ENCODE data around the gene ERN1. TPM values are rescaled to one million over a fixed set of nuclear protein-coding genes. Genes with fewer than 3 reads are reported as not detected.
"Not testable (repeated sequence)": the region's sequence is repeated elsewhere in the genome, so short reads cannot be mapped to it uniquely, and the experiment has no call there.

ERN1 gene
- total RNA-seq, 1 experiment from 2014 or later, result 13.5 TPM

GRCh38 chr17:64024215-64024654, 105.7 kb downstream of the ERN1 start:
- TF ChIP-seq CTCF (conservative IDR thresholded peaks at IDR 0.05; ENCODE audit: low read depth, low read length), result no peak
- TF ChIP-seq EZH2 (IDR thresholded peaks at IDR 0.05; ENCODE audit: low read length, unreplicated experiment), result no peak
- no peak for TF ChIP-seq EZH2phosphoT487 (IDR thresholded peaks at IDR 0.05; ENCODE audit: borderline replicate concordance, low read length)
- BruUV-seq (replicated peaks), result no TSS peak
- ATAC-seq, result no peak
- no peaks in the 10 kb centered on the region for H3K36me3 ChIP-seq (ENCODE audit: low read depth, low read length)
- H3K27ac ChIP-seq (ENCODE audit: low read length), result no peak overlapping the region
- no peaks in the 10 kb centered on the region for H3K79me2 ChIP-seq (ENCODE audit: low read length)
- H3K9me2 ChIP-seq (replicated peaks; ENCODE audit: low read length), result no peaks in the 10 kb centered on the region
- no peak overlapping the region for H2AFZ ChIP-seq (ENCODE audit: low read length)
- H3K27me3 ChIP-seq (ENCODE audit: low read length), result no peaks in the 10 kb centered on the region
- H3K4me2 ChIP-seq (ENCODE audit: low read length), result no peak overlapping the region
- no peak overlapping the region for H3K9ac ChIP-seq (ENCODE audit: low read length)
- no peak overlapping the region for H3K4me3 ChIP-seq (ENCODE audit: low read length)
- CTCF ChIA-PET, result no interaction called here
- POLR2A ChIA-PET (ENCODE audit: unreplicated experiment), result no interaction called here
- H3K9me3 ChIP-seq (ENCODE audit: low read length), result no peaks in the 10 kb centered on the region
- H4K20me1 ChIP-seq (ENCODE audit: low read length), result no peaks in the 10 kb centered on the region
- no peak for DNase-seq
- H3F3A ChIP-seq (ENCODE audit: low read length, unreplicated experiment), result no peaks in the 10 kb centered on the region
- H3K4me1 ChIP-seq (ENCODE audit: insufficient read depth, low read length), result peaks cover 4% of the 10 kb centered on the region; the same call in 1 of the 2 replicates
- intact Hi-C loops (cut with micrococcal nuclease), result no loop called here

GRCh38 chr17:64022611-64023063, 107.3 kb downstream of the ERN1 start:
- Histone ChIP-seq H3K36me3 (ENCODE audit: low read depth, low read length) (no peaks in the 10 kb centered on the region), H3K4me1 (ENCODE audit: insufficient read depth, low read length) (peaks cover 4% of the 10 kb centered on the region; the same call in 1 of the 2 replicates), H3F3A (ENCODE audit: low read length, unreplicated experiment) (no peaks in the 10 kb centered on the region), H3K4me3 (ENCODE audit: low read length) (no peak overlapping the region), H3K4me2 (ENCODE audit: low read length) (no peak overlapping the region), H3K9ac (ENCODE audit: low read length) (no peak overlapping the region), H2AFZ (ENCODE audit: low read length) (no peak overlapping the region), H3K27me3 (ENCODE audit: low read length) (no peaks in the 10 kb centered on the region), H3K9me3 (ENCODE audit: low read length) (no peaks in the 10 kb centered on the region), H3K27ac (ENCODE audit: low read length) (no peak overlapping the region), H3K9me2 (replicated peaks; ENCODE audit: low read length) (no peaks in the 10 kb centered on the region), H4K20me1 (ENCODE audit: low read length) (no peaks in the 10 kb centered on the region), H3K79me2 (ENCODE audit: low read length) (no peaks in the 10 kb centered on the region)
- no TSS peak for BruUV-seq (replicated peaks)
- ChIA-PET POLR2A (ENCODE audit: unreplicated experiment) (no interaction called here), CTCF (interaction anchor here (0.7 kb wide), 1 partner anchor 91 kb away, joined by 3 read pairs; no protein-coding TSS in a partner anchor)
- ATAC-seq (no peak), DNase-seq (no peak)
- TF ChIP-seq EZH2phosphoT487 (IDR thresholded peaks at IDR 0.05; ENCODE audit: borderline replicate concordance, low read length) (no peak), EZH2 (IDR thresholded peaks at IDR 0.05; ENCODE audit: low read length, unreplicated experiment) (no peak), CTCF (conservative IDR thresholded peaks at IDR 0.05; ENCODE audit: low read depth, low read length) (no peak)
- intact Hi-C loops (cut with micrococcal nuclease), result no loop called here

- no peak within 1 kb of the TSS for H3K27ac ChIP-seq (ENCODE audit: low read length)
- DNase-seq (no peak), ATAC-seq (no peak)
- no peaks in the 10 kb centered on the region for H4K20me1 ChIP-seq (ENCODE audit: low read length)
- intact Hi-C loops (cut with micrococcal nuclease), result no loop called here
- no peaks in the 10 kb centered on the region for H3K36me3 ChIP-seq (ENCODE audit: low read depth, low read length)
- ChIA-PET CTCF (interaction anchor here (0.6 kb wide), 1 partner anchor 158 kb away, joined by 7 read pairs; no protein-coding TSS in a partner anchor), POLR2A (ENCODE audit: unreplicated experiment) (no interaction called here)
- no peak within 1 kb of the TSS for H3K4me2 ChIP-seq (ENCODE audit: low read length)
- no peak within 1 kb of the TSS for H2AFZ ChIP-seq (ENCODE audit: low read length)
- no peak for TF ChIP-seq EZH2phosphoT487 (IDR thresholded peaks at IDR 0.05; ENCODE audit: borderline replicate concordance, low read length)
- no peak for TF ChIP-seq EZH2 (IDR thresholded peaks at IDR 0.05; ENCODE audit: low read length, unreplicated experiment)
- no peak for TF ChIP-seq CTCF (conservative IDR thresholded peaks at IDR 0.05; ENCODE audit: low read depth, low read length)
- no peaks in the 10 kb centered on the region for H3K9me3 ChIP-seq (ENCODE audit: low read length)
- no TSS peak for BruUV-seq (replicated peaks)
- no peaks in the 10 kb centered on the region for H3F3A ChIP-seq (ENCODE audit: low read length, unreplicated experiment)
- H3K79me2 ChIP-seq (ENCODE audit: low read length), result no peaks in the 10 kb centered on the region
- H3K9ac ChIP-seq (ENCODE audit: low read length), result no peak within 1 kb of the TSS
- H3K4me1 ChIP-seq (ENCODE audit: insufficient read depth, low read length), result no peaks in the 10 kb centered on the region
- H3K27me3 ChIP-seq (ENCODE audit: low read length), result no peaks in the 10 kb centered on the region
- H3K9me2 ChIP-seq (replicated peaks; ENCODE audit: low read length), result no peaks in the 10 kb centered on the region
- H3K4me3 ChIP-seq (ENCODE audit: low read length), result no peak within 1 kb of the TSS
These were observed 109.7 kb downstream of the ERN1 start, which contains the start of gene ICAM2 for GRCh38 chr17:64020056-64020766. ICAM2 (minus strand) TSS chr17:64020633; CDS start chr17:64006691, 13,942 bp downstream.

- intact Hi-C loops (cut with micrococcal nuclease), result not testable (repeated sequence)
These were observed 110.4 kb downstream of the ERN1 start for GRCh38 chr17:64019551-64019961.

More at GRCh38 chr17:64019551-64019961, 110.4 kb downstream of the ERN1 start:
- H2AFZ ChIP-seq (ENCODE audit: low read length); BruUV-seq (replicated peaks); H3K4me3 ChIP-seq (ENCODE audit: low read length); H3K27me3 ChIP-seq (ENCODE audit: low read length); H4K20me1 ChIP-seq (ENCODE audit: low read length); H3K36me3 ChIP-seq (ENCODE audit: low read depth, low read length); POLR2A ChIA-PET (ENCODE audit: unreplicated experiment); H3K27ac ChIP-seq (ENCODE audit: low read length); DNase-seq; H3K4me2 ChIP-seq (ENCODE audit: low read length); H3K79me2 ChIP-seq (ENCODE audit: low read length); H3F3A ChIP-seq (ENCODE audit: low read length, unreplicated experiment); ATAC-seq; H3K9me3 ChIP-seq (ENCODE audit: low read length); H3K4me1 ChIP-seq (ENCODE audit: insufficient read depth, low read length); H3K9me2 ChIP-seq (replicated peaks; ENCODE audit: low read length); H3K9ac ChIP-seq (ENCODE audit: low read length): not testable (repeated sequence)
- CTCF ChIA-PET, result interaction anchor here (0.7 kb wide), 1 partner anchor 100 kb away, joined by 3 read pairs; no protein-coding TSS in a partner anchor

Measured in PC-3 (cell line).